Right lobe of liver (tissue), 6 donors: ENCODE measurements around the gene ACOT13. TPM values are rescaled to one million over a fixed set of nuclear protein-coding genes. Genes with fewer than 3 reads are reported as not detected.
"Not testable (repeated sequence)": the region's sequence is repeated elsewhere in the genome, so short reads cannot be mapped to it uniquely, and the experiment has no call there.

ENCODE experiments used
- ATAC-seq, 4 donors: fragments of 200-7000 bp; cut with Tn5 transposase; one replicate each; pipeline ENCODE4 v1.9.1; 2020; ENCODE audit warnings: mild to moderate bottlenecking in 4 of 4, moderate library complexity in 4 of 4
- DNase-seq, 3 donors: peaks; one replicate each; pipeline ENCODE4 v3.0.0-alpha.2; 2020
- H3K27ac ChIP-seq, 3 donors: fragments of 200-600 bp; one replicate each; pipeline ENCODE4 v1.8.0; 2022
- H3K27me3 ChIP-seq, 2 donors: fragments of 200-600 bp; one replicate each; pipeline ENCODE4 v1.8.0; 2022
- H3K36me3 ChIP-seq, 4 donors: fragments of 200-600 bp; sonication (generic) in 1 of 4; one replicate each; pipeline versions ENCODE4 v1.5.1 to v1.8.0; 2017 to 2022; ENCODE audit warnings: control low read depth in 1 of 4
- H3K4me1 ChIP-seq, 4 donors: fragments of 200-600 bp; sonication (generic) in 1 of 4; one replicate each; pipeline versions ENCODE4 v1.5.1 to v1.8.0; 2017 to 2022; ENCODE audit warnings: control low read depth in 1 of 4
- H3K4me3 ChIP-seq, 3 donors: fragments of 200-600 bp; one replicate each; pipeline ENCODE4 v1.8.0; 2022
- H3K9me3 ChIP-seq, 4 donors: fragments of 200-600 bp; sonication (generic) in 1 of 4; one replicate each; pipeline versions ENCODE4 v1.5.1 to v1.8.0; 2017 to 2022; ENCODE audit warnings: control low read depth in 1 of 4
- CTCF ChIP-seq, 4 donors: fragments of 200-600 bp in 3 of 4; fragments of 450-650 bp in 1 of 4; IDR thresholded peaks; one replicate each; pipeline versions ENCODE4 v1.5.1 to v1.8.0; 2016 to 2022; ENCODE audit warnings: antibody characterized with exemption in 4 of 4, mild to moderate bottlenecking in 2 of 4
- POLR2A ChIP-seq: fragments of 450-650 bp; IDR thresholded peaks from one replicate; pipeline ENCODE4 v1.6.1; 2017; ENCODE audit warnings: antibody characterized with exemption, mild to moderate bottlenecking
- WGBS: methylation state at CpG from one replicate; pipeline ENCODE4 v1.1.6; 2018; ENCODE audit warnings: low coverage, low lambda C conversion rate; ENCODE audit not compliant: insufficient coverage; ENCODE audit errors: missing lambda C conversion rate; 5-methylcytosine and 5-hydroxymethylcytosine counted together
- intact Hi-C, 2 donors: fragments of 100-400 bp; cut with DNase I; formaldehyde crosslinking; loops; one replicate each; pipeline versions ENCODE4 v1.11.2 to v1.14.1; 2022
- total RNA-seq, 6 experiments: library from RNA; depleted of rRNA in 2 of 6; stranded (reverse); fragments of >200 nt in 2 of 6; fragmentation: NEBNext Ultra II Directional in 3 of 6; extraction: Animal tissue kit (Norgen Biotek cat#: 25700) in 3 of 6; gene quantifications; one replicate each; pipeline versions ENCODE4 v1.1.0 to v1.2.4, GENCODE V29; 2016 to 2023
- donor health status: DM: no; HTN: yes; CAD: no.
- donor health status: DM: no; HTN: no; CAD: no.
- donor health status: DM: no; HTN: no; CAD: no.
- donor health status: DM: no; HTN: yes; CAD: no.
- donor health status: DM: no; HTN: yes; CAD: no.

ACOT13 gene
- total RNA-seq, 6 experiments from 2014 or later, result 14.0 to 53.6 (median 43.4) TPM

DNA sequence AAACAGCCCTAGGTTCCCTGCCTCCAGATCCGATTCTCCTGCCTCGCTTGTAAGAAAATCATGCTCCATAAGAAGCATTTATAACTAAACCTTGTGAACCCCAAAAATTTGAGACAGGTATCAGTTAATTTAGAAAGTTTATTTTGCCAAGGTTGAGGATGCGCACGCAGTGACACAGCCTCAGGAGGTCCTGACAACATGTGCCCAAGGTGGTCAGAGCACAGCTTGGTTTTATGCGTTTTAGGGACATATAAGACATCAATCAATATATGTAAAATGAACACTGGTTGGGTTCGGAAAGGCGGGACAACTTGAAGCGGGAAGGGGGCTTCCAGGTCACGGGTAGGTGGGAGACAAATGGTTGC lies 2.1 kb downstream of the ACOT13 start:
- H3K4me1 ChIP-seq, result peaks cover 0 to 47% (median 20%) of the 10 kb centered on the region in 4 donors
- intact Hi-C loops, result no loop called here
- peak overlapping the region; percentile 11 to 86 (median 83) for H3K4me3 ChIP-seq
- H3K9me3 ChIP-seq, result no peaks in the 10 kb centered on the region
- ATAC-seq (no peak), DNase-seq (no peak)
- H3K36me3 ChIP-seq, result no peaks in the 10 kb centered on the region
- TF ChIP-seq CTCF (IDR thresholded peaks at IDR 0.05) (no peak), POLR2A (no peak)
- WGBS, result 24% methylated on average over 9 of the region's 9 CpGs
- H3K27me3 ChIP-seq, result no peaks in the 10 kb centered on the region
- H3K27ac ChIP-seq, result peak overlapping the region; percentile 32 to 95 (median 46)

- ATAC-seq, H3K4me3 ChIP-seq, H3K9me3 ChIP-seq, H3K27me3 ChIP-seq, intact Hi-C loops, H3K36me3 ChIP-seq, DNase-seq: not testable (repeated sequence)
- Histone ChIP-seq H3K27ac (peak overlapping the region in 1 of 3 donors; percentile 3), H3K4me1 (peaks cover 0 to 36% (median 13%) of the 10 kb centered on the region in 4 donors)
These were observed 3.6 kb downstream of the ACOT13 start for GRCh38 chr6:24670492-24670891.

GRCh38 chr6:24671077-24671476 lies 4.2 kb downstream of the ACOT13 start:
- WGBS, result 87% methylated on average over 4 of the region's 4 CpGs
- H3K27me3 ChIP-seq, DNase-seq, H3K4me3 ChIP-seq, H3K27ac ChIP-seq, H3K9me3 ChIP-seq, ATAC-seq, intact Hi-C loops, H3K36me3 ChIP-seq: not testable (repeated sequence)
- peaks cover 0 to 31% (median 11%) of the 10 kb centered on the region in 4 donors for H3K4me1 ChIP-seq

- Histone ChIP-seq H3K27ac (peak overlapping the region; percentile 33 to 70 (median 59)), H3K27me3 (no peaks in the 10 kb centered on the region), H3K4me1 (peaks cover 0 to 31% (median 15%) of the 10 kb centered on the region in 4 donors), H3K36me3 (no peaks in the 10 kb centered on the region), H3K4me3 (peak overlapping the region in 1 of 3 donors; percentile 11), H3K9me3 (no peaks in the 10 kb centered on the region)
- 29% methylated on average over 6 of the region's 6 CpGs for whole genome bisulfite sequencing
- intact Hi-C loops, result no loop called here
- peak in 3 of 4 donors; percentile 10 to 36 (median 25) for ATAC-seq
- DNase-seq, result no peak
- TF ChIP-seq POLR2A (no peak), CTCF (IDR thresholded peaks at IDR 0.05) (no peak)
These were observed 5.8 kb downstream of the ACOT13 start for GRCh38 chr6:24672620-24673182.

DNA sequence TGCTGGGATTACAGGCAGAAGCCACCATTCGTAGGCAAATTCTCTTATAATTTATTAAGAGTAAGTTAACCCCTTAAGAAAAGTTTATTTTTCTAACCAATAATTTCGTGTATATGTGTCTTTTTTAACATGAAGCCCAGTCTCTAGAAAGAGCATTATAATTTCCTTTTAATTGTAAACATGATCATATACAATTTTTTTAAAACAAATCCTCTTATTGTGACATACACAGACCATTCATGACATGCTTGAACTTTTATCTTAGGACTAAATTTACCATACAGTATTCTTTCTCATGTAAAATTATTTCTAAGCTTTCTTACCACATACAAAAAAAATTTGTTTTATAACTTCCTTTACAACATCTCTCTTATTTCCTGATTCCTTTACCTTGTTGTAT lies 6.7 kb downstream of the ACOT13 start:
- intact Hi-C loops, result no loop called here
- peak overlapping the region in 2 of 3 donors; percentile 59 to 70 for H3K27ac ChIP-seq
- TF ChIP-seq CTCF (IDR thresholded peaks at IDR 0.05) (no peak), POLR2A (no peak)
- no peaks in the 10 kb centered on the region for H3K9me3 ChIP-seq
- H3K36me3 ChIP-seq, result no peaks in the 10 kb centered on the region
- ATAC-seq (no peak), DNase-seq (no peak)
- H3K4me1 ChIP-seq, result peaks cover 0 to 40% (median 19%) of the 10 kb centered on the region in 4 donors
- no peaks in the 10 kb centered on the region for H3K27me3 ChIP-seq
- whole genome bisulfite sequencing, result 64% methylated on average over 2 of the region's 2 CpGs
- no peak overlapping the region for H3K4me3 ChIP-seq

DNA sequence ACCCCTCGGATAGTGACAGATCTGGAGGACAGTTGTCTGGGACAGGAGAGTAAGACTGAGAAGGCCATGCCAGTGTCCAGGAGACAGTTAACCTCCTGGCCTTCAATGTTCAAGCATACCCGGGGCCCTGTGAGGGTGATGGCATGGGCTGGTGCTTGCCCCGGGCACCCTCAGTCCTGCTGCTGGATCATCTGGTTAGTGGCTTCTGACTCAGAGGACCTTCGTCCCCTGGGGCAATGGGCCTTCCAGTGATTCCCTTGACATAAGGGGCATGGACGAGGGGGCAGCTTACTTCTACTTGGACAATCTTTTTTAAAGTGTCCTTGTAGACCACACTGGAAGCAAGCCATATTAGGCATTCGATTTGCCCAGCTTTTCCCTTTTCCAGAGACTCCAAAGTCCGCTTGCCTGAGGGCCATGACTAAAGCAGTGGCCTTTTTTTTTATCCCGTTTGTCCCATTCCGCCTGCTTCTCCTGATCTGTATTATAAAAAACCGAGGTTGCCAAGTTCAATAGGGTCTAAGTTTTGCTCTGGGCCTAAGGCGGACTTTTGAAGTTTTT lies 12.0 kb downstream of the ACOT13 start:
- H3K9me3 ChIP-seq, H3K4me3 ChIP-seq, ATAC-seq, H3K36me3 ChIP-seq, H3K27me3 ChIP-seq, intact Hi-C loops: not testable (repeated sequence)
- Histone ChIP-seq H3K27ac (peak overlapping the region; percentile 43 to 66 (median 45)), H3K4me1 (peaks cover 0 to 34% (median 6%) of the 10 kb centered on the region in 4 donors)
- DNase-seq, result peak; percentile 44 to 70 (median 62)
- whole genome bisulfite sequencing, result 25% methylated on average over 8 of the region's 11 CpGs
